ENCODE results near the gene TPSAB1.
"Not testable (repeated sequence)": the region's sequence is repeated elsewhere in the genome, so short reads cannot be mapped to it uniquely, and the experiment has no call there.

Gene TPSAB1

GRCh38 chr16:1240436-1240835 lies at the start of gene TPSAB1:
TSS of gene TPSAB1 (plus strand) at chr16:1240705. CDS start at chr16:1240939, 234 bp downstream.
- not testable (repeated sequence) for DNase-seq (ENCODE audit: low spot score)

DNA sequence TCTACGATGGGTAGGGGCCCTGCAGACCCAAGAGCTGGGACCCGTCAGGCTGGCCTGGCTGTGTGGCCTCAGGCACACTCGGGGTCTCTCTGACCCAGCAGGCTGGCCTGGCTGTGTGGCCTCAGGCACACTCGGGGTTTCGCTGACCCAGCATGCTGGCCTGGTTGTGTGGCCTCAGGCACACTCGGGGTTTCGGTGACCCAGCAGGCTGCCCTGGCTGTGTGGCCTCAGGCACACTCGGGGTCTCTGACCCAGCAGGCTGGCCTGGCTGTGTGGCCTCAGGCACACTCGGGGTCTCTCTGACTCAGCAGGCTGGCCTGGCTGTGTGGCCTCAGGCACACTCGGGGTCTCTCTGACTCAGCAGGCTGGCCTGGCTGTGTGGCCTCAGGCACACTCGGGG lies 49.7 kb upstream of the TPSAB1 start:
- DNase-seq (ENCODE audit: low spot score), result not testable (repeated sequence)

DNA sequence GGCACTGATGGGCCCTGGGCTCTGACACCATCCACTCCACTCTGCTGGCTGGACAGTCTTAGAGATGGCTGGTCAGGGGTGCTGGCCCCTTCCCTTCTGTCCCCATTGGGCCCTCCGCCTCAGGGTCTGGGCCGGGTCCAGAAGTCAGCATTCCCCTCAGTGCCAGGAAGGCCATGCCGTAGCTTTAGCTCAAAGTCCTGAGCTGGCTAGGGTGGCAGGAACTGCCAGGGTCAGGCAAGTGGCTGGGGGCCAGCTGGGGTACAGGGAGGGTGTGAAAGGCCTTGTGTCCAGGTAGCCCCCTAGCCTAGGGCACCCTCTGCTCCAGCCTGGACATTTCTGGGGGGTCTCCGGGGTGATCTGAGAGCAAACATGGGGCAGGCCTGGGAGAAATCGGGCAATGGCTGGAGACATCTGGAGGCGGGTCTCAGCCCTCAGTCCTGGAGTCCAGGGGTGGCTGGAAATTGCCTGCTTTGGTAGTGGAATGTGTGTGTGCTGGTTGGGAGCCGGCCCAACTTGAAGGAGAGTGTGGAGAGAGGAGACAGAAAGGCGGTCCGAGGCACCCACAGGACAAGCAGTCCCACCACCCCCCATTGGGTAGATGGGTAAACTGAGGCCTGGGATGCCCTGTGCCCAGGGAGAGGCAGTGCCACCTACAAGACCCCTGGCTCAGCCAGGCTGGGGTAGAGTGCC lies 48.0 kb upstream of the TPSAB1 start:
- no peak for DNase-seq (ENCODE audit: low spot score)

- DNase-seq (ENCODE audit: low spot score), result no peak
These were observed 47.2 kb upstream of the TPSAB1 start for GRCh38 chr16:1193143-1193824.

GRCh38 chr16:1193825-1194581 lies 46.5 kb upstream of the TPSAB1 start:
- no peak for DNase-seq (ENCODE audit: low spot score)

GRCh38 chr16:1194665-1195392 lies 45.7 kb upstream of the TPSAB1 start:
- no peak for DNase-seq (ENCODE audit: low spot score)

DNA sequence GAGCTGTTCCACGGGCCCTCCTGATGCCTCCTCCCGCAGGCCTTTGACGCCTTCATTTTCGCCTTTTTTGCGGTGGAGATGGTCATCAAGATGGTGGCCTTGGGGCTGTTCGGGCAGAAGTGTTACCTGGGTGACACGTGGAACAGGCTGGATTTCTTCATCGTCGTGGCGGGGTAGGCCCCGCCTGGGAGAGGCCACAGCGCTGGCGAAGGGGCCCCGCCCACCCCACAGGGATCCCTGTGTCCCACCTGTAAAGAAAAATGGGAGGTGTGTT lies 45.2 kb upstream of the TPSAB1 start:
- DNase-seq (ENCODE audit: low spot score), result no peak

DNA sequence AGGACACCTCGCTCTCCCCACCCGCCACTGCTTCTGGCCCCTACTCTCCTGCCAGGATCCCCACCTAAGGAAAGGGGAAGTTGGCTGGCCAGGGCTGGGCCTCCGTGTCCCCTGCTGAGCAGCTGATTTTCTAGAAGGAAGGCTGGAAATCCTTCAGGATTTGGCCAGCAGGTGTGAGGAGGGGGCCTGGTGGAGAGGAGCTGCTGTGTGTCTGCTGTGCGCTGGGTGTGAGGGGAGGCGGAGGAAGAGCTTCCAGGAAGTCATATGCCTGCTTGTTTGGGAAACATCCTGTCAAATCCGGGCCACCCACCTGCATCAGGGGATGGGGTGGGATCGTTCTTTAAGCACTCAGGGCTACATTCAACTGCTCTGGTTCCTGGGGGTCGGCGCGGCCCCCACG lies 44.0 kb upstream of the TPSAB1 start:
- no peak for DNase-seq (ENCODE audit: low spot score)

DNA sequence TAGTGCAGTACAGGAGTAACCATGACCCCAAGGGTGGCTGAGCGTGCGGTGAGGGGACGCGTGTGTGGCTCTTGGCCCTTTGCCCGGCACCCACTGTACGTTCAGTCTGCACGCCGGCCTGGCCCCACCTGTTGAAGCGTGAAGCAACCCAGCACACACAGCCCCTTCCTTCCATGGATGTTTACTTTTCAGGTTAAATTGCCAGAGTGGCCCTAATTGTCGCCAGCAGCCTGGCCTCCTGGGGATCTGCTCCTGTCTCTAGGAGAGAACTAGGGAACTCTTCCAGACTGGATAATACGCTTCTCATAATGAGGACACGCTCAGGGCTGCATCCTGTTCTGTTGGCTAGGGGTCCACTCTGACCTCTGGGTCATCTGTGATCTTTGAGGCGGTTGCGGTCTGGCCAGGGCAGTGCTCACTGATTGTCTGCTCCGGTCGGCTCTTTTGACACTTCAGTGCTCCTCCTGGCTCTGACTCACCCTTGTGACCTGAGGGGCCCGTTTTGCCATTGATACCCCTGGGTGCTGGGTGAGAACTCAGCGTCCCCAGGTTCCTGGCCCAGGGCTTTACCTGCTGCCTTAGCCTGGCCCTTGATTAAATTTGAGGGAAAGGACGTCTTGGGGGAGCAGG lies 43.2 kb upstream of the TPSAB1 start:
- no peak for DNase-seq (ENCODE audit: low spot score)

GRCh38 chr16:1198194-1198593 lies 42.3 kb upstream of the TPSAB1 start:
- no peak for DNase-seq (ENCODE audit: low spot score)

DNA sequence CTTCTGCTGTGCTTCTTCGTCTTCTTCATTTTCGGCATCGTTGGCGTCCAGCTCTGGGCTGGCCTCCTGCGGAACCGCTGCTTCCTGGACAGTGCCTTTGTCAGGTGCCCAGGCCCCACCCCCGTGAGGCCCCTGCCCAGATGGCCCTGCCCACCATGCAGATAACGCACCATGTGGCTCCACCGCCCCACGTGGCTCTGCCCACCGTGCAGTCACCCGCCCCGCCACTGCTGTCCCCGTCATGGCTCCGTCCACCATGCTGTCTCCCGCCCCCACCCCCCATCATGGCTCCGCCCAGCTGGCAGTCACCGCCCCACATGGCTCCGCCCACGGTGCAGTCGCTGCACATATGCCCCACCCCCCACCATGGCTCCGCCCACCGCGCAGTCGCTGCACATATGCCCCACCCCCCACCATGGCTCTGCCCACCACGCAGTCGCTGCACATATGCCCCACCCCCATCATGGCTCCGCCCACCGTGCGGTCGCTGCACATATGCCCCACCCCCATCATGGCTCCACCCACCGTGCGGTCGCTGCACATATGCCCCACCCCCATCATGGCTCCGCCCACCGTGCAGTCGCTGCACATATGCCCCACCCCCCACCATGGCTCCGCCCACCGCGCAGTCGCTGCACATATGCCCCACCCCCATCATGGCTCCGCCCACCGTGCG lies 41.7 kb upstream of the TPSAB1 start:
- not testable (repeated sequence) for DNase-seq (ENCODE audit: low spot score)

DNA sequence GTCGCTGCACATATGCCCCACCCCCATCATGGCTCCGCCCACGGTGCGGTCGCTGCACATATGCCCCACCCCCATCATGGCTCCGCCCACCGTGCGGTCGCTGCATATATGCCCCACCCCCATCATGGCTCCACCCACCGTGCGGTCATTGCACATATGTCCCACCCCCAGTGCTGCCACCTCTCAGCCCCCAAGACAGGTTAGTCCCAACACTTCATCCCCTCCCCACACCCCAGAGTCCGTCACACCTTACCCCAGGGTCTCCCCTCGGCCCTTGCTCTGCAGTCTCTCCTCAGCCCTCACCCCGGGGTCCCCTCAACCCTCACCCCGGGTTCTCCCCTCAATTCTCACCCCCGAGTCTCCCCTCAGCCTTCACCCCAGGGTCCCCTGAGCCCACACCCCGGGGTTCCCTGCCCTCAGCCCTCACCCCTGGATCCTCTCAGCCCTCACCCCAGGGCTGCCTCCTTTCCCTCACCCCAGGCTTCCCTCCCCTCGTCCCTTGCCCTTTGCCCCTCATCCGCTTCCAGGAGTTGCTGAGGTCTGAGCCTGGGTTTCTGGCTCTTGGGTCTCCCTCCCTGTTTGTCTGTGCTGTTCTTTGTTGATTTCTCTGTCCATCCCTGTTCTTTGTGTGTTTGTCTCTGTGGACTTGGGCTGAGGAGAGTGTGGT lies 41.0 kb upstream of the TPSAB1 start:
- DNase-seq (ENCODE audit: low spot score), result no peak

DNA sequence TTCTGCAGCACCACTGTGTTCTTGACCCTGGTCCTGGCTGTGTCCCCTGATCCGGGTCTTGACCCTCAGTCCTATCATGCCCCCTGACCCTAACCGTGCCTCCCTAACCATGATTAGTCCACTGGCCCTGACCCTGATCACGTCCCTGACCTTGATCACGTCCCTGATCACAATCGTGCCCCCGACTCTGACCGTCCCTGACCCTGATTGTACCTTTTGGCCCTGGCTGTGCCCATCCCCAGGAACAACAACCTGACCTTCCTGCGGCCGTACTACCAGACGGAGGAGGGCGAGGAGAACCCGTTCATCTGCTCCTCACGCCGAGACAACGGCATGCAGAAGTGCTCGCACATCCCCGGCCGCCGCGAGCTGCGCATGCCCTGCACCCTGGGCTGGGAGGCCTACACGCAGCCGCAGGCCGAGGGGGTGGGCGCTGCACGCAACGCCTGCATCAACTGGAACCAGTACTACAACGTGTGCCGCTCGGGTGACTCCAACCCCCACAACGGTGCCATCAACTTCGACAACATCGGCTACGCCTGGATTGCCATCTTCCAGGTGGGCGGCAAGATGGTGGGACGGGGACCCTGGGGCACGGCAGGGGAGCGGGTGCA lies 40.4 kb upstream of the TPSAB1 start:
- DNase-seq (ENCODE audit: low spot score), result no peak

- no peak for DNase-seq (ENCODE audit: low spot score)
These were observed 39.1 kb upstream of the TPSAB1 start for GRCh38 chr16:1201444-1201843.

DNA sequence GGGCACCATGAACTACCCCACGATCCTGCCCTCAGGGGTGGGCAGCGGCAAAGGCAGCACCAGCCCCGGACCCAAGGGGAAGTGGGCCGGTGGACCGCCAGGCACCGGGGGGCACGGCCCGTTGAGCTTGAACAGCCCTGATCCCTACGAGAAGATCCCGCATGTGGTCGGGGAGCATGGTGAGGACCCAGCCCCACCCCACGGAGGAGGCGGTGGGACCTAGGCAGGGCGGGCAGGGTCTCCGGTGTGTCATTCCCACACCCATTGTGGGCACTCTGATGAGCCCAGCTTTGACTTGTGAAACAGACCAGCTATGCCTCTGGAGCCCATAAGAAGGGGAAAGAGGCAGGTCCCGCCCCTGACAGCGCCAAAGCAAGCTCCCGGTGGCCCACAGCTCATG lies 38.2 kb upstream of the TPSAB1 start:
- no peak for DNase-seq (ENCODE audit: low spot score)

- no peak for DNase-seq (ENCODE audit: low spot score)
These were observed 35.6 kb upstream of the TPSAB1 start for GRCh38 chr16:1204933-1205332.

DNA sequence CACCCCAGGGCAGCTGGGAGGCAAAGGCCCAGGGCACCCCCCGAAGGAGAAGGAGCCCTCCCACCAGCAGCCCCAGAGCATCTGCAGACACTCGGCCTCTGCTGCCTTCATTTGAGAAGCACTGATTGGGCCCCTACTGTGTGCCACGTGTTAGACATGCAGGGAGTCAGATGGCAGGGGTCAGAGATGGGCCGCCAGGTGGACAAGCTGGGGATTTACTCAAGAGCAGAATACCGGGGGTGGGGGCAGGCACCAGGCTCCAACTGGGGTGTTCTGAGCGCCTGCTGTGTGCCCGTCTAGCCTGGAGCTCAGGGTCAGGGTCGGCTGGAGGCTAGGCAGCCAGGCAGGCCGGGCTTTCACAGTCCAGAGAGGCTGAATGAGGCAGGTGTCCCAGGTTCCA lies 34.2 kb upstream of the TPSAB1 start:
- no peak for DNase-seq (ENCODE audit: low spot score)

DNA sequence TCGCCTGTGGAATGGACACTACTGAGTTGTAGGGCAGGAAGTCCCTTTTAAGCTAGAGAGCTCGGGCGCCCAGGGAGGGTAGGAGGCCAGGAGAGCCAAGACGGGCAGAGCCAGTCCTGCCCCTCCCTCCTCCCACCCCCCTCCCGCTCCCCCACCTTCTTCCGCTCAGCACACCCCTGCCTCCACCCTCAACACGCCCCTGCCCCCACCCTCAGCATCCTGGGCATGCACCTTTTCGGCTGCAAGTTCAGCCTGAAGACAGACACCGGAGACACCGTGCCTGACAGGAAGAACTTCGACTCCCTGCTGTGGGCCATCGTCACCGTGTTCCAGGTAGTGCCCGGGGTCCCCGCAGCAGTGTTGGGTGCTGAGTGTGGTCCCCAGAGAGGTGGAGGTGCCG lies 33.7 kb upstream of the TPSAB1 start:
- no peak for DNase-seq (ENCODE audit: low spot score)

- no peak for DNase-seq (ENCODE audit: low spot score)
These were observed 32.2 kb upstream of the TPSAB1 start for GRCh38 chr16:1208239-1208830.

DNA sequence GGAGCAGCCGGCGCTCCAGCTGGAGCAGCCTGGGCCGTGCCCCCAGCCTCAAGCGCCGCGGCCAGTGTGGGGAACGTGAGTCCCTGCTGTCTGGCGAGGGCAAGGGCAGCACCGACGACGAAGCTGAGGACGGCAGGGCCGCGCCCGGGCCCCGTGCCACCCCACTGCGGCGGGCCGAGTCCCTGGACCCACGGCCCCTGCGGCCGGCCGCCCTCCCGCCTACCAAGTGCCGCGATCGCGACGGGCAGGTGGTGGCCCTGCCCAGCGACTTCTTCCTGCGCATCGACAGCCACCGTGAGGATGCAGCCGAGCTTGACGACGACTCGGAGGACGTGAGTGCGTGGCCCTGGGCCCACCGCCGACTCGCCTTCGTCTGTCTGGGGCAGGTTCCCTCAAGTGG lies 31.4 kb upstream of the TPSAB1 start:
- no peak for DNase-seq (ENCODE audit: low spot score)
